HEK293 (cell line): ENCODE results near the gene PARD6G.

ENCODE experiments used
- ZNF24 ChIP-seq: fragments of 450-650 bp; formaldehyde crosslinking; IDR thresholded peaks from 2 replicates; pipeline ENCODE4 v1.5.1; 2016; ENCODE audit warnings: missing biosample characterization, missing genetic modification characterization
- TF ChIP-seq, protein P1 (sequence below): fragments of 450-650 bp; formaldehyde crosslinking; IDR thresholded peaks from 2 replicates; pipeline ENCODE4 v1.5.1; 2016; ENCODE audit warnings: missing biosample characterization, missing genetic modification characterization, low read depth
- TF ChIP-seq, protein P2 (sequence below): fragments of 450-650 bp; formaldehyde crosslinking; IDR thresholded peaks from 2 replicates; pipeline ENCODE4 v1.5.1; 2016; ENCODE audit warnings: missing biosample characterization, missing genetic modification characterization

GRCh38 chr18:80167331-80167730 is 80.0 kb downstream of the PARD6G start:
- TF ChIP-seq, protein P1, sequence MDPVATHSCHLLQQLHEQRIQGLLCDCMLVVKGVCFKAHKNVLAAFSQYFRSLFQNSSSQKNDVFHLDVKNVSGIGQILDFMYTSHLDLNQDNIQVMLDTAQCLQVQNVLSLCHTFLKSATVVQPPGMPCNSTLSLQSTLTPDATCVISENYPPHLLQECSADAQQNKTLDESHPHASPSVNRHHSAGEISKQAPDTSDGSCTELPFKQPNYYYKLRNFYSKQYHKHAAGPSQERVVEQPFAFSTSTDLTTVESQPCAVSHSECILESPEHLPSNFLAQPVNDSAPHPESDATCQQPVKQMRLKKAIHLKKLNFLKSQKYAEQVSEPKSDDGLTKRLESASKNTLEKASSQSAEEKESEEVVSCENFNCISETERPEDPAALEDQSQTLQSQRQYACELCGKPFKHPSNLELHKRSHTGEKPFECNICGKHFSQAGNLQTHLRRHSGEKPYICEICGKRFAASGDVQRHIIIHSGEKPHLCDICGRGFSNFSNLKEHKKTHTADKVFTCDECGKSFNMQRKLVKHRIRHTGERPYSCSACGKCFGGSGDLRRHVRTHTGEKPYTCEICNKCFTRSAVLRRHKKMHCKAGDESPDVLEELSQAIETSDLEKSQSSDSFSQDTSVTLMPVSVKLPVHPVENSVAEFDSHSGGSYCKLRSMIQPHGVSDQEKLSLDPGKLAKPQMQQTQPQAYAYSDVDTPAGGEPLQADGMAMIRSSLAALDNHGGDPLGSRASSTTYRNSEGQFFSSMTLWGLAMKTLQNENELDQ (tag by site-specific recombination), result no peak
- no peak for TF ChIP-seq ZNF24
- TF ChIP-seq, protein P2, sequence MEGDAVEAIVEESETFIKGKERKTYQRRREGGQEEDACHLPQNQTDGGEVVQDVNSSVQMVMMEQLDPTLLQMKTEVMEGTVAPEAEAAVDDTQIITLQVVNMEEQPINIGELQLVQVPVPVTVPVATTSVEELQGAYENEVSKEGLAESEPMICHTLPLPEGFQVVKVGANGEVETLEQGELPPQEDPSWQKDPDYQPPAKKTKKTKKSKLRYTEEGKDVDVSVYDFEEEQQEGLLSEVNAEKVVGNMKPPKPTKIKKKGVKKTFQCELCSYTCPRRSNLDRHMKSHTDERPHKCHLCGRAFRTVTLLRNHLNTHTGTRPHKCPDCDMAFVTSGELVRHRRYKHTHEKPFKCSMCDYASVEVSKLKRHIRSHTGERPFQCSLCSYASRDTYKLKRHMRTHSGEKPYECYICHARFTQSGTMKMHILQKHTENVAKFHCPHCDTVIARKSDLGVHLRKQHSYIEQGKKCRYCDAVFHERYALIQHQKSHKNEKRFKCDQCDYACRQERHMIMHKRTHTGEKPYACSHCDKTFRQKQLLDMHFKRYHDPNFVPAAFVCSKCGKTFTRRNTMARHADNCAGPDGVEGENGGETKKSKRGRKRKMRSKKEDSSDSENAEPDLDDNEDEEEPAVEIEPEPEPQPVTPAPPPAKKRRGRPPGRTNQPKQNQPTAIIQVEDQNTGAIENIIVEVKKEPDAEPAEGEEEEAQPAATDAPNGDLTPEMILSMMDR (tag by site-specific recombination), result no peak
